ENCODE data around the gene SOX2.

Gene SOX2

GRCh38 chr3:181725131-181725731 lies 13.5 kb downstream of the SOX2 start:
- H3K36me3 ChIP-seq (ENCODE audit: control insufficient read depth in 2 of 2, insufficient read depth in 2 of 2, low read length in 2 of 2): no peaks in the 10 kb centered on the region
- no peak overlapping the region for H3K9ac ChIP-seq (ENCODE audit: low read length in 2 of 2)
- no peak overlapping the region for H3K4me3 ChIP-seq (ENCODE audit: low read length in 2 of 2)
- H3K27ac ChIP-seq (ENCODE audit: low read length): no peak overlapping the region
- peaks cover 8% of the 10 kb centered on the region for H3K4me1 ChIP-seq (ENCODE audit: control insufficient read depth, insufficient read depth, low read length)
- H3K9me3 ChIP-seq (ENCODE audit: control insufficient read depth in 2 of 2, low read length in 2 of 2): peaks cover 0 to 4% of the 10 kb centered on the region in 2 donors
- H3K27me3 ChIP-seq (ENCODE audit: control insufficient read depth in 1 of 2, insufficient read depth in 2 of 2, low read length in 2 of 2): peaks cover 89 to 90% of the 10 kb centered on the region in 2 donors

- peaks cover 86 to 88% of the 10 kb centered on the region in 2 donors for H3K27me3 ChIP-seq (ENCODE audit: control insufficient read depth in 1 of 2, insufficient read depth in 2 of 2, low read length in 2 of 2)
- peaks cover 8% of the 10 kb centered on the region for H3K4me1 ChIP-seq (ENCODE audit: control insufficient read depth, insufficient read depth, low read length)
- no peak overlapping the region for H3K4me3 ChIP-seq (ENCODE audit: low read length in 2 of 2)
- H3K9ac ChIP-seq (ENCODE audit: low read length in 2 of 2): no peak overlapping the region
- H3K36me3 ChIP-seq (ENCODE audit: control insufficient read depth in 2 of 2, insufficient read depth in 2 of 2, low read length in 2 of 2): no peaks in the 10 kb centered on the region
- peaks cover 0 to 4% of the 10 kb centered on the region in 2 donors for H3K9me3 ChIP-seq (ENCODE audit: control insufficient read depth in 2 of 2, low read length in 2 of 2)
- no peak overlapping the region for H3K27ac ChIP-seq (ENCODE audit: low read length)
These were observed 14.1 kb downstream of the SOX2 start for GRCh38 chr3:181725830-181726229.

GRCh38 chr3:181726351-181727330 lies 14.9 kb downstream of the SOX2 start:
- Histone ChIP-seq H3K9ac (ENCODE audit: low read length in 2 of 2) (no peak overlapping the region), H3K9me3 (ENCODE audit: control insufficient read depth in 2 of 2, low read length in 2 of 2) (peaks cover 0 to 4% of the 10 kb centered on the region in 2 donors), H3K4me1 (ENCODE audit: control insufficient read depth, insufficient read depth, low read length) (peaks cover 8% of the 10 kb centered on the region), H3K4me3 (ENCODE audit: low read length in 2 of 2) (peak overlapping the region; percentile 50), H3K27ac (ENCODE audit: low read length) (no peak overlapping the region), H3K36me3 (ENCODE audit: control insufficient read depth in 2 of 2, insufficient read depth in 2 of 2, low read length in 2 of 2) (no peaks in the 10 kb centered on the region), H3K27me3 (ENCODE audit: control insufficient read depth in 1 of 2, insufficient read depth in 2 of 2, low read length in 2 of 2) (peaks cover 78 to 80% of the 10 kb centered on the region in 2 donors)

GRCh38 chr3:181727341-181728032 lies 15.8 kb downstream of the SOX2 start:
- Histone ChIP-seq H3K9me3 (ENCODE audit: control insufficient read depth in 2 of 2, low read length in 2 of 2) (peaks cover 0 to 4% of the 10 kb centered on the region in 2 donors), H3K4me3 (ENCODE audit: low read length in 2 of 2) (peak overlapping the region; percentile 50), H3K4me1 (ENCODE audit: control insufficient read depth, insufficient read depth, low read length) (peaks cover 8% of the 10 kb centered on the region), H3K27me3 (ENCODE audit: control insufficient read depth in 1 of 2, insufficient read depth in 2 of 2, low read length in 2 of 2) (peaks cover 72% of the 10 kb centered on the region in 2 donors), H3K36me3 (ENCODE audit: control insufficient read depth in 2 of 2, insufficient read depth in 2 of 2, low read length in 2 of 2) (no peaks in the 10 kb centered on the region), H3K9ac (ENCODE audit: low read length in 2 of 2) (no peak overlapping the region), H3K27ac (ENCODE audit: low read length) (no peak overlapping the region)

GRCh38 chr3:181728470-181729340 lies 17.0 kb downstream of the SOX2 start:
- Histone ChIP-seq H3K4me3 (ENCODE audit: low read length in 2 of 2) (no peak overlapping the region), H3K9ac (ENCODE audit: low read length in 2 of 2) (no peak overlapping the region), H3K9me3 (ENCODE audit: control insufficient read depth in 2 of 2, low read length in 2 of 2) (peaks cover 0 to 4% of the 10 kb centered on the region in 2 donors), H3K27me3 (ENCODE audit: control insufficient read depth in 1 of 2, insufficient read depth in 2 of 2, low read length in 2 of 2) (peaks cover 60% of the 10 kb centered on the region in 2 donors), H3K36me3 (ENCODE audit: control insufficient read depth in 2 of 2, insufficient read depth in 2 of 2, low read length in 2 of 2) (no peaks in the 10 kb centered on the region), H3K4me1 (ENCODE audit: control insufficient read depth, insufficient read depth, low read length) (peaks cover 8% of the 10 kb centered on the region), H3K27ac (ENCODE audit: low read length) (no peak overlapping the region)

GRCh38 chr3:181729341-181729869 lies 17.7 kb downstream of the SOX2 start:
- no peak overlapping the region for H3K4me3 ChIP-seq (ENCODE audit: low read length in 2 of 2)
- peaks cover 53 to 55% of the 10 kb centered on the region in 2 donors for H3K27me3 ChIP-seq (ENCODE audit: control insufficient read depth in 1 of 2, insufficient read depth in 2 of 2, low read length in 2 of 2)
- H3K36me3 ChIP-seq (ENCODE audit: control insufficient read depth in 2 of 2, insufficient read depth in 2 of 2, low read length in 2 of 2): no peaks in the 10 kb centered on the region
- H3K4me1 ChIP-seq (ENCODE audit: control insufficient read depth, insufficient read depth, low read length): peaks cover 8% of the 10 kb centered on the region
- no peak overlapping the region for H3K9ac ChIP-seq (ENCODE audit: low read length in 2 of 2)
- H3K27ac ChIP-seq (ENCODE audit: low read length): no peak overlapping the region
- H3K9me3 ChIP-seq (ENCODE audit: control insufficient read depth in 2 of 2, low read length in 2 of 2): peaks cover 0 to 4% of the 10 kb centered on the region in 2 donors

GRCh38 chr3:181730316-181730715 lies 18.6 kb downstream of the SOX2 start:
- Histone ChIP-seq H3K9ac (ENCODE audit: low read length in 2 of 2) (no peak overlapping the region), H3K4me3 (ENCODE audit: low read length in 2 of 2) (no peak overlapping the region), H3K9me3 (ENCODE audit: control insufficient read depth in 2 of 2, low read length in 2 of 2) (peaks cover 0 to 4% of the 10 kb centered on the region in 2 donors), H3K27me3 (ENCODE audit: control insufficient read depth in 1 of 2, insufficient read depth in 2 of 2, low read length in 2 of 2) (peaks cover 44 to 46% of the 10 kb centered on the region in 2 donors), H3K27ac (ENCODE audit: low read length) (no peak overlapping the region), H3K4me1 (ENCODE audit: control insufficient read depth, insufficient read depth, low read length) (peaks cover 8% of the 10 kb centered on the region), H3K36me3 (ENCODE audit: control insufficient read depth in 2 of 2, insufficient read depth in 2 of 2, low read length in 2 of 2) (no peaks in the 10 kb centered on the region)

- H3K27ac ChIP-seq (ENCODE audit: low read length): no peak overlapping the region
- no peak overlapping the region for H3K4me3 ChIP-seq (ENCODE audit: low read length in 2 of 2)
- H3K9me3 ChIP-seq (ENCODE audit: control insufficient read depth in 2 of 2, low read length in 2 of 2): peaks cover 0 to 4% of the 10 kb centered on the region in 2 donors
- peaks cover 8% of the 10 kb centered on the region for H3K4me1 ChIP-seq (ENCODE audit: control insufficient read depth, insufficient read depth, low read length)
- peaks cover 39 to 42% of the 10 kb centered on the region in 2 donors for H3K27me3 ChIP-seq (ENCODE audit: control insufficient read depth in 1 of 2, insufficient read depth in 2 of 2, low read length in 2 of 2)
- H3K9ac ChIP-seq (ENCODE audit: low read length in 2 of 2): no peak overlapping the region
- no peaks in the 10 kb centered on the region for H3K36me3 ChIP-seq (ENCODE audit: control insufficient read depth in 2 of 2, insufficient read depth in 2 of 2, low read length in 2 of 2)
These were observed 19.2 kb downstream of the SOX2 start for GRCh38 chr3:181730934-181731333.

GRCh38 chr3:181735911-181736310 lies 24.2 kb downstream of the SOX2 start:
- Histone ChIP-seq H3K27me3 (ENCODE audit: control insufficient read depth in 1 of 2, insufficient read depth in 2 of 2, low read length in 2 of 2) (no peaks in the 10 kb centered on the region), H3K4me1 (ENCODE audit: control insufficient read depth, insufficient read depth, low read length) (no peaks in the 10 kb centered on the region), H3K9ac (ENCODE audit: low read length in 2 of 2) (no peak overlapping the region), H3K36me3 (ENCODE audit: control insufficient read depth in 2 of 2, insufficient read depth in 2 of 2, low read length in 2 of 2) (no peaks in the 10 kb centered on the region), H3K27ac (ENCODE audit: low read length) (no peak overlapping the region), H3K4me3 (ENCODE audit: low read length in 2 of 2) (no peak overlapping the region), H3K9me3 (ENCODE audit: control insufficient read depth in 2 of 2, low read length in 2 of 2) (no peaks in the 10 kb centered on the region)

Measured in stomach smooth muscle (tissue), 2 donors.